Islet of Langerhans (tissue), 1 donor: ENCODE measurements around the gene C1orf159.
"Not testable (repeated sequence)": the region's sequence is repeated elsewhere in the genome, so short reads cannot be mapped to it uniquely, and the experiment has no call there.

Experiments used
- FAIRE-seq: peaks from one replicate; lab custom pipeline; 2011; peaks lifted over from hg19 to GRCh38; lab: Jason Lieb, UNC

Gene C1orf159

DNA sequence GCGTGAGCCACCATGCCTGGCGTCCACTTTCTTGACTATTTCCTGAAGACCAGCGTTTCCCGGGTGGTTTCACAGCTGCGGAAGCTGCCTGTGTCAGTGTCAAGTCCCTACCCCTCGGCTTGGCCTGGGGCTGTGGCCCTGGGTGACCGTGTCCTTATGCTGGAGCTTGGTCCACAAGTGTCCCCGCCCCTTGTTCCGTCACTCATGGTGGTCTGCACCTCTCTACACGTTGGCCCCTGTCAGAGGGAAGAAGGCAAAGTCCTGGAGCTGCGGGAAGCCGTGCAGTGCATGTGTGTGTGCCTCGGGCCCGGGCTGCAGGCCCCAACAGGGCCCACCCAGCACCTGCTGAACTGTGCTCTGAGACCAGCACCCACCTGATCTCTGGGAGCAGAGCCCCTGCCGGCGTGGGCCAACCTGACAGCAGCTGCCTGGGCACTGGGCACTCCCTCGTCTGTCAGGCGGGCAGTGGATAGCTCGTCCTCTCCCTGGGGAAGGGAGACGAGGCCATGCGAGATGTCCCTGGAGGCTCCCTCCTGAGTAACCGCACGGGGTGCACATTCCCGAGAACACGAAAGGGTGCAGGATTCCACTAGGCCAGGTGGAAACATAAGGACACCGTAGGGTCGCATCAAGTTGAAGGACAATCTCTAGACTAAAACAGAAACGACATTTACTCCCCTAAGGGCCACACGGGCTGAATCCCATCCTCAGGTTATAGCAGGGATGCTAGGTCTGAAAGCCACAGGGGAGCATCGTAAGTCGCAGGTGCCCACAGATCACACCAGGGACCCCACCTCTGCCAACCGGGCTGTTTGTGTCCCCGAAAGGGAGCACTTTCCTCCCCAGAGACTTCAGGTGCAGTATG is 2.4 kb upstream of the C1orf159 start:
- FAIRE-seq = no peak

DNA sequence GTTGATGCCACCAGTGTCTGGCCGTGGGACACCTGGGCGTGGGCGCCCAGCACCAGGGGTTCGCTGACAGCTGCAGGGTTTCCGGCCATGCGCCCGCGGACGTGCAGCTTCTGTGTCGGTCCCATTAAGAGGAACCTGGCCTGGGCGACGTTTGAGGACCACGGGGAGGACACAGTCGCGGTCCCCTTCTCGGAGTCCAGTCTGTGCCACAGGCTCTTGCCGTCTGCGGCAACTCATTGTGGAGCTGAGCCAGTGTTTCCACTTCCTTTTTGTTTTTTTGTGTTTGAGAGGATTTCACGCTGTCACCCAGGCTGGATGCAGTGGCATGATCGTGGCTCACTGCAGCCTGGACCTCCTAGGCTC is 1.6 kb upstream of the C1orf159 start:
- no peak for FAIRE-seq

- no peak for FAIRE-seq
Observed at GRCh38 chr1:1116701-1117468, 996 bp upstream of the C1orf159 start.

- no peak for FAIRE-seq
Observed at GRCh38 chr1:1115136-1115785, 628 bp downstream of the C1orf159 start.

GRCh38 chr1:1114431-1114830 is 1.5 kb downstream of the C1orf159 start:
- FAIRE-seq = no peak

- FAIRE-seq = no peak
Observed at GRCh38 chr1:1112237-1112985, 3.5 kb downstream of the C1orf159 start.

DNA sequence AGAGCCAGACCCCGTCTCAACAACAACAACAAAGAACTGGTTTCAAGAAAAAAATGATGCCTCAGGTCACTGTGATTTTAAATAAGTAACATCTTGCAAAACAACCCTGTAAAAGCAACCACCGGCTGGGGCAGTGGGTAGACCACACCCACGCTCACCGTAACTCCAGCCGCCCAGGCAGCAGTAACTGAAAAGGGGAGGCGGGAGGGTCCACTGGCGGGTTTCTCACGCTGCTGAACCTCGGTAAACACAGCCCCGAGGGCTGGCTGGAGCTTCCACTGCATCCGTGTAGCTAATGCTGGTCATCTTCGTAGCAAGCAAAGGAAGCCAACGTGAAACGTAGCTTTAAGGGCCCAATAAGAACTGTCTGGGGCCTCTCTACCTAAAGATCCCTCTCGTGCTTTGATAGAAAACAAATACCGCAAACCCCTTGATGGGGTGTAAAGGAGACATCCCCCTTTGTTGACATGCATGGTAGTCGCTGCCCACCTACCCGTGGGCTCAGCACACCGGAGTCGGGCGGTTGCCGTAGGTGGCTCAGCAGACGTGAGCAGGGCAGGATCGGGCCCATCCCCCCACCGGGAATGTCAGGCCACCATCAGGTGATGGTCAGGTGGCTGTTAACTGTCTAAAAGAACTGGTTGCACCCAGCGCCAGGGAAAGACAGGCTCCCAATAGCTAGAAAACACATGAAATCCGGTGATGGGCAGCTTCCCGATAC is 4.2 kb downstream of the C1orf159 start:
- FAIRE-seq = no peak

DNA sequence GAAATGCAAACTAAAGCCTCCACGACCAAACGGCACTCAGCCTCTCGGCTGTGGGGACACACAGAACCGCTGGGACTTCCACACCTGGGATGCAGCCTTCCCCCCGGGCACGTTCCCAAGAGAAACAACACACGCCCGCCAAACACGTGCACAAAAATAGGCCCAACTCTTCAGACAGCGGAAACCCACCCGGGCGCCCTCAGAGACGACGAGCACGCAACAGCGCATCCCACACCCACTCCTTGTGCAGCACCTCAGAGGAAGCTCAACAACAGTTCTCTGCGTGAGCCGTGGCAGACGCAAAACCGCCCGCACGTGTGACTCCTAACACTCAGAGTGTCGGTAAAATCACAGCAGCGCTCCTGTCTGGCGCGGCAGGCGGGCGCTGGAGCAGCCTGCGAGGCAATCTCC is 5.3 kb downstream of the C1orf159 start:
- FAIRE-seq = no peak

DNA sequence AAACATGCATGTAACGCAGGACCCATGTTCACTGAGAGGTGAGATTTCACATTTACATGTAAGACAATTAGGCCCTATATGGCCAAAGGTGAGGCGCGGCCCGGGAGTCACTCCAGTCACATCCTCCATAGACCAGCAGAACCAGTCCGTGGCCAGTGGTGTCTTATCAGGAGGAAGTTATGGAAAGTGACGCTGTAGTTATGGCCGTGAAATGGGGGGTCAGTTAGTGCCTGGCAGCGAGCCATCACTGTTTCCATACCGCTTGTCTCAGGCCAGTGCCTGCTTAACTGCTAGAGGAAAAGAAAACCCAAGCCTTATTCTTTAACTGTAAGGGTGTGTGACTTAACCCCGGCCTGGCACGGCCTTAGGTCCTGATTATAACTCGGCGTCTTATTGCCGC is 6.1 kb downstream of the C1orf159 start:
- FAIRE-seq = no peak

GRCh38 chr1:1106510-1107221 is 9.2 kb downstream of the C1orf159 start:
- FAIRE-seq = no peak

- not testable (repeated sequence) for FAIRE-seq
Observed at GRCh38 chr1:1104152-1104551, 11.7 kb downstream of the C1orf159 start.

DNA sequence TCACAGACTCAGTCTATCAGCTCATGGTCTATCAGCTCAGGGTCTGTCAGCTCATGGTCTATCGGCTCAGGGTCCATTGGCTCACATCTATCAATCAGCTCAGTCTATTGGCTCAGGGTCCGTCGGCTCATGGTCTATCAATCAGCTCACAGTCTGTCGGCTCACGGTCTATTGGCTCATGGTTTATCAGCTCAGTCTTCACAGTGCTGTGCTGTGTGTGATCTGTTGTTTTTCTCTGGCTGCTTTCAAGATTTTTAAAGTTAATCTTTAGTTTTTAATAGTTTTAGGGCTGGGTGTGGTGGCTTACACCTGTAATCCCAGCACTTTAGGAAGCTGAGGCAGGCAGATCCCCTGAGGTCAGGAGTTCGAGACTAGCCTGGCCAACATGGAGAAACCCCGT is 14.4 kb downstream of the C1orf159 start:
- no peak for FAIRE-seq

- no peak for FAIRE-seq
Observed at GRCh38 chr1:1100296-1100695, 15.6 kb downstream of the C1orf159 start.

DNA sequence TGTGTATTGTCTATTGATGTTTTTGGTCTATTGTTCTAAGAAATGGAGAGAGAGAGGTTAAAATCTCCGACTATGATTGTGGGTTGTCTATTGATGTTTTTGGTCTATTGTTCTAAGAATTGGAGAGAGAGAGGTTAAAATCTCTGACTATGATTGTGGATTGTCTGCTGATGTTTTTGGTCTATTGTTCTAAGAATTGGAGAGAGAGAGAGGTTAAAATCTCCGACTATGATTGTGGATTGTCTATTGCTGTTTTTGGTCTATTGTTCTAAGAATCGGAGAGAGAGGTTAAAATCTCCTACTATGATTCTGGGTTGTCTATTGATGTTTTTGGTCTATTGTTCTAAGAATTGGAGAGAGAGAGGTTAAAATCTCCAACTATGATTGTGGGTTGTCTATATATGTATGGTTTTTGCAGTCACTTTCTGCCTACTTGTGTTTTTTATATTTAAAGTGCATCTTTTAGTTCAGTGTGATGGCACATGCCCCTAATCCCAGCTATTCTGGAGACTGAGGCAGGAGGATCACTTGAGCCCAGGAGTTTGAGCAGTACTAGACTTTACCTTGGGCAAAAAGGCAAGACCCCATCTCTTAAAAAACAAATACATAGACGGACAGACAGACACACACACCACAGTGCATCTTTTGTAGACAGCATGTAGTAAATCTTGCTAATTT is 16.2 kb downstream of the C1orf159 start:
- peak; percentile 68 for FAIRE-seq

DNA sequence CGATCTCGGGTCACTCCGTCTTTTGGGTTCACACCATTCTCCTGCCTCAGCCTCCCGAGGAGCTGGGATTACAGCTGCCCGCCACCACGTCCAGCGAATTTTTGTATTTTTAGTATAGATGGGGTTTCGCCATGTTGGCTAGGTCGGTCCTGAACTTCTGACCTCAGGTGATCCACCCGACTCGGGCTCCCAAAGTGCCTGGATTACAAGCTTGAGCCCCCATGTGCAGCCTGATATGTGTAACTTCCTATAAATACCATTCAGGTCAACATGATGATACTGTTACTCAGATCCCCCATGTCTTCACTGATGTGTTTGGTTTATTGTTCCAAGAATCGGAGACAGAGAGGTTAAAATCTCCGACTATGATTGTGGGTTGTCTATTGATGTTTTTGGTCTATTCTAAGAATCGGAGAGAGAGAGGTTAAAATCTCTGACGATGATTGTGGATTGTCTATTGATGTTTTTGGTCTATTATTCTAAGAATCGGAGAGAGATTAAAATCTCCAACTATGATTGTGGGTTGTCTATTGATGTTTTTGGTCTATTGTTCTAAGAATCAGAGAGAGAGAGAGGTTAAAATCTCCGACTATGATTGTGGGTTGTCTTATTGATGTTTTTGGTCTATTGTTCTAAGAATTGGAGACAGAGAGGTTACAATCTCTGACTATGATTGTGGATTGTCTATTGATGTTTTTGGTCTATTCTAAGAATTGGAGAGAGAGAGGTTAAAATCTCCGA is 17.0 kb downstream of the C1orf159 start:
- FAIRE-seq = no peak

- not testable (repeated sequence) for FAIRE-seq
Observed at GRCh38 chr1:1096136-1096535, 19.8 kb downstream of the C1orf159 start.

DNA sequence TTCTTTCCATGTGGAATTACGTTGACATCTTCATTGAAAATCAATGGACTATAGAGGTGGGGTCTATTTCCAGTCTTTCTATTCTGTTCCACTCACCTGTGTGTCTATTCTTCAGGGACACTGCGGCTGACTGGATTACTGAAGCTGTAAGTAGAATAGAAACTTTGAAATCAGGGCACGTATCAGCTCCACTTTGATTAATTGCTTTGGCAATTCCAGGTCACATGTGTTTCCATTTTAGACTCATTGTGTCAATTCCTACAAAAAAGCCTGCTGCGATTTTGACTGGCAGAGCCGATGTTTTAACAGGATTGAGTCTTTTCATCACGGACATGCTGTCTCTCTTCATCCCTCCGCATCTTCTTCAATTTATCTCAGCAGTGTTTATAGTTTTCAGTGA is 20.9 kb downstream of the C1orf159 start:
- no peak for FAIRE-seq

GRCh38 chr1:1093610-1093943 is 22.3 kb downstream of the C1orf159 start:
- FAIRE-seq = no peak

GRCh38 chr1:1092894-1093609 is 22.8 kb downstream of the C1orf159 start:
- no peak for FAIRE-seq
